HepG2 (cell line): ENCODE data around the gene NAGA. TPM values are rescaled to one million over a fixed set of nuclear protein-coding genes. Genes with fewer than 3 reads are reported as not detected.

Experiments used
- GPN1 ChIP-seq: sonication (generic); formaldehyde crosslinking; IDR thresholded peaks from 2 replicates; pipeline ENCODE4 v1.5.1; 2020; ENCODE audit warnings: missing genetic modification reagents, borderline replicate concordance
- HNRNPH1 ChIP-seq: fragments of 200-400 bp; formaldehyde crosslinking; optimal IDR thresholded peaks from 2 replicates; pipeline ENCODE3; 2017; ENCODE audit warnings: mild to moderate bottlenecking, low read depth, low read length
- HNRNPK ChIP-seq: fragments of 200-400 bp; formaldehyde crosslinking; IDR thresholded peaks from 2 replicates; pipeline ENCODE4 v1.6.1; 2018; ENCODE audit warnings: low read length, low read depth, moderate library complexity, mild to moderate bottlenecking; ENCODE audit not compliant: poor library complexity, severe bottlenecking
- KAT8 ChIP-seq: IDR thresholded peaks from 2 replicates; pipeline ENCODE4 v1.6.1; 2016; ENCODE audit warnings: missing genetic modification reagents, missing compliant biosample characterization
- KMT2A ChIP-seq: sonication (generic); formaldehyde crosslinking; IDR thresholded peaks from 2 replicates; pipeline ENCODE4 v1.4.0; 2020; ENCODE audit warnings: missing genetic modification reagents
- MIER3 ChIP-seq: IDR thresholded peaks from 2 replicates; pipeline ENCODE4 v1.6.1; 2016; ENCODE audit warnings: missing compliant biosample characterization, borderline replicate concordance
- NCOR1 ChIP-seq: fragments of 200-600 bp; sonication (generic); IDR thresholded peaks from 2 replicates; pipeline ENCODE4 v1.7.0; 2017; ENCODE audit warnings: antibody characterized with exemption, low read length, borderline replicate concordance
- NFIB ChIP-seq: sonication (generic); formaldehyde crosslinking; IDR thresholded peaks from 2 replicates; pipeline ENCODE4 v1.9.0; 2021; ENCODE audit warnings: missing genetic modification reagents, mild to moderate bottlenecking, borderline replicate concordance
- NRL ChIP-seq: sonication (generic); formaldehyde crosslinking; IDR thresholded peaks from 2 replicates; pipeline ENCODE4 v1.5.0; 2020; ENCODE audit warnings: missing genetic modification reagents, mild to moderate bottlenecking, moderate library complexity, borderline replicate concordance
- PAWR ChIP-seq: sonication (generic); formaldehyde crosslinking; IDR thresholded peaks from 2 replicates; pipeline ENCODE4 v1.4.0; 2020; ENCODE audit warnings: missing genetic modification reagents, mild to moderate bottlenecking, borderline replicate concordance
- POLR2G ChIP-seq: fragments of 200-400 bp; formaldehyde crosslinking; IDR thresholded peaks from 2 replicates; pipeline ENCODE4 v1.6.1; 2018; ENCODE audit warnings: mild to moderate bottlenecking, low read depth, low read length, moderate library complexity
- RAD21 ChIP-seq: fragments of 450-650 bp; formaldehyde crosslinking; IDR thresholded peaks from 2 replicates; pipeline ENCODE4 v1.5.0; 2020; ENCODE audit warnings: mild to moderate bottlenecking
- REXO4 ChIP-seq: sonication (generic); formaldehyde crosslinking; IDR thresholded peaks from 2 replicates; pipeline ENCODE4 v1.8.0; 2022; ENCODE audit warnings: missing genetic modification reagents, mild to moderate bottlenecking, borderline replicate concordance
- TAF15 ChIP-seq: fragments of 200-400 bp; formaldehyde crosslinking; IDR thresholded peaks from one replicate; pipeline ENCODE4 v1.6.1; 2018; ENCODE audit warnings: mild to moderate bottlenecking, low read depth, low read length; ENCODE audit not compliant: poor library complexity, severe bottlenecking
- YY1 ChIP-seq: IDR thresholded peaks from 2 replicates; pipeline ENCODE4 v1.6.1; 2011; ENCODE audit warnings: low read length, low read depth, moderate library complexity, mild to moderate bottlenecking; ENCODE audit not compliant: insufficient read depth, insufficient replicate concordance
- ZBTB26 ChIP-seq: IDR thresholded peaks from 2 replicates; pipeline ENCODE4 v1.6.1; 2016; ENCODE audit warnings: missing compliant biosample characterization, missing genetic modification reagents, borderline replicate concordance
- ZFY ChIP-seq: sonication (generic); formaldehyde crosslinking; IDR thresholded peaks from 2 replicates; pipeline ENCODE4 v1.4.0; 2020; ENCODE audit warnings: missing genetic modification reagents
- ZNF10 ChIP-seq: sonication (generic); formaldehyde crosslinking; IDR thresholded peaks from 2 replicates; pipeline ENCODE4 v1.4.0; 2020; ENCODE audit warnings: mild to moderate bottlenecking, low read depth, missing genetic modification reagents, borderline replicate concordance
- ZNF547 ChIP-seq: sonication (generic); formaldehyde crosslinking; IDR thresholded peaks from 2 replicates; pipeline ENCODE4 v1.5.1; 2020; ENCODE audit warnings: mild to moderate bottlenecking, missing genetic modification reagents
- ZNF646 ChIP-seq: sonication (generic); formaldehyde crosslinking; IDR thresholded peaks from 2 replicates; pipeline ENCODE4 v1.9.0; 2021; ENCODE audit warnings: mild to moderate bottlenecking, missing genetic modification reagents
- ZSCAN25 ChIP-seq: sonication (generic); formaldehyde crosslinking; IDR thresholded peaks from 2 replicates; pipeline ENCODE4 v1.8.0; 2022; ENCODE audit warnings: mild to moderate bottlenecking, missing genetic modification reagents
- polyA plus RNA-seq, 8 experiments: library from polyadenylated mRNA; depleted of rRNA in 3 of 8; stranded (reverse) in 7 of 8; unstranded in 1 of 8; fragments of >200 nt; fragmentation: Illumina TruSeq in 4 of 8; extraction: Trizol in 4 of 8; gene quantifications; 2 replicates each; pipeline versions ENCODE4 v1.2.1 to v1.2.3, GENCODE V29; 2011 to 2016; ENCODE audit warnings: low read depth in 4 of 8, missing spikeins in 1 of 8, mixed read lengths in 1 of 8; ENCODE audit not compliant: insufficient read depth in 1 of 8
- total RNA-seq, 5 experiments: library from RNA; depleted of rRNA; stranded (reverse); fragments of >200 nt; fragmentation: Illumina TruSeq; extraction: Trizol; gene quantifications; 2 replicates each; pipeline ENCODE4 v1.2.3, GENCODE V29; 2016; ENCODE audit warnings: low read depth in 1 of 5

The NAGA gene
- total and polyA plus RNA-seq, 2 of the 13 experiments (the other 11 are each of a cell fraction or from before 2014, with no cell fraction given), result 15.1 to 23.4 TPM

- TF ChIP-seq REXO4 (CRISPR knock-in tag), result no peak; the same call in 1 of the 2 replicates
- TF ChIP-seq HNRNPH1, result no peak
- TF ChIP-seq NCOR1, result peak; percentile 12; the same call in 1 of the 2 replicates
- TF ChIP-seq NFIB, result no peak
- TF ChIP-seq TAF15, result peak; percentile 49
- TF ChIP-seq YY1, result peak; percentile 93
- TF ChIP-seq ZBTB26, result peak; percentile 36; the same call in 1 of the 2 replicates
- peak; percentile 95 for TF ChIP-seq ZFY (CRISPR knock-in tag)
- TF ChIP-seq ZNF10 (CRISPR knock-in tag), result no peak
- TF ChIP-seq POLR2G, result peak; percentile 92
- TF ChIP-seq ZNF646 (CRISPR knock-in tag), result no peak
- TF ChIP-seq ZSCAN25 (CRISPR knock-in tag), result peak; percentile 42; the same call in 1 of the 2 replicates
- TF ChIP-seq NRL (CRISPR knock-in tag), result peak; percentile 58
- peak; percentile 98 for TF ChIP-seq RAD21 (CRISPR knock-in tag)
- TF ChIP-seq KMT2A (CRISPR knock-in tag), result peak; percentile 88
- no peak; the same call in 1 of the 2 replicates for TF ChIP-seq PAWR
- TF ChIP-seq KAT8 (CRISPR knock-in tag), result peak; percentile 80
- TF ChIP-seq ZNF547 (CRISPR knock-in tag), result peak; percentile 90; the same call in 1 of the 2 replicates
- TF ChIP-seq GPN1 (CRISPR knock-in tag), result no peak
- TF ChIP-seq HNRNPK, result no peak
- TF ChIP-seq MIER3 (CRISPR knock-in tag), result 0 out of 2 replicates have a peak, but pooled peaks have one; percentile 46
Observed at GRCh38 chr22:42090596-42091454, 20.2 kb upstream of the NAGA start, which contains the start of gene NDUFA6 (continued).
